Keratinocyte (primary cell): Measurements from ENCODE around the gene ARHGAP12.

ENCODE experiments used
- EZH2 ChIP-seq: IDR thresholded peaks from one replicate; pipeline ENCODE4 v1.6.1; 2012; ENCODE audit warnings: inconsistent platforms, mild to moderate bottlenecking, low read length, moderate library complexity
- TF ChIP-seq, protein P1 (sequence below), 3 experiments: IDR thresholded peaks in 1 of 3; conservative IDR thresholded peaks in 1 of 3; optimal IDR thresholded peaks in 1 of 3; 2 replicates in 2 of 3; 3 replicates in 1 of 3; pipeline versions ENCODE3 to v1.5.1; 2011; ENCODE audit warnings: low read length in 3 of 3, mild to moderate bottlenecking in 3 of 3, moderate library complexity in 2 of 3, control low read depth in 1 of 3, inconsistent platforms in 1 of 3; ENCODE audit not compliant: insufficient read depth in 2 of 3; ENCODE audit errors: extremely low read depth in 1 of 3

DNA sequence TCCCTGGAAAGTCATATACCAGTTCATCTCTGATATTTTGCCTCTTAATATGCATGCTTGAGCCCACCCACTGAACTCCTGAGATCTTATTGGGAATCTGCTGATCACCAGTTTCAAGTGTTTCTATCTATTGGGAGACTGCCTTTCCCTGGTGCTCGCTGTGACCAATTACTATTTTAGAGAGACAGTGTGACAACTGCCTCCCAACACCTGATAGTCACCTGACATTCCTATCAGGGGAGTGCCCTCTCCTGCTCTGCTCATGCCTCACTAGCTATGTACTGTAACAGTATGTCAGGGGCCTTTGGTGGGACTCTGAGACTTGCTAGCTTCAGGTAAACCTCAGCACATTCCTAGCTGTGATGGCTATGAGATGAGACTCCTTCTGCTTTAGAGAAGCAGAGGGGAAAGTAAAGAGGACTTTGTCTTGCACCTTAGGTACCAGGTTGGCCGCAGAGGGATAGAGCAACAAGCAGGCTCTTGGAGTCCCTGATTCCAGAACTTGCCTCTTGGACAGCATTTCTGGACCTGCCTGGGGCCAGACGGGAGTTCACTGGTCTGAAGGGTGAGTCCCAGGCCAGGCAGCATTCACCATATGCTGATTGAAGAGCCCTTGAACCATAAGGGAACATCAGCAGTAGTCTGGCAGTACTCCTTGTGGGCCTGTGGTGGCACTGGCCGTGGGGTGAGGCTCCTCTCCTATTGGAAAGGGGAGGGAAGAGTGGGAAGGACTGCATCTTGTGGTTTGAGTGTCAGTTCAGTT is 34.4 kb upstream of the ARHGAP12 start:
- TF ChIP-seq, protein P1, sequence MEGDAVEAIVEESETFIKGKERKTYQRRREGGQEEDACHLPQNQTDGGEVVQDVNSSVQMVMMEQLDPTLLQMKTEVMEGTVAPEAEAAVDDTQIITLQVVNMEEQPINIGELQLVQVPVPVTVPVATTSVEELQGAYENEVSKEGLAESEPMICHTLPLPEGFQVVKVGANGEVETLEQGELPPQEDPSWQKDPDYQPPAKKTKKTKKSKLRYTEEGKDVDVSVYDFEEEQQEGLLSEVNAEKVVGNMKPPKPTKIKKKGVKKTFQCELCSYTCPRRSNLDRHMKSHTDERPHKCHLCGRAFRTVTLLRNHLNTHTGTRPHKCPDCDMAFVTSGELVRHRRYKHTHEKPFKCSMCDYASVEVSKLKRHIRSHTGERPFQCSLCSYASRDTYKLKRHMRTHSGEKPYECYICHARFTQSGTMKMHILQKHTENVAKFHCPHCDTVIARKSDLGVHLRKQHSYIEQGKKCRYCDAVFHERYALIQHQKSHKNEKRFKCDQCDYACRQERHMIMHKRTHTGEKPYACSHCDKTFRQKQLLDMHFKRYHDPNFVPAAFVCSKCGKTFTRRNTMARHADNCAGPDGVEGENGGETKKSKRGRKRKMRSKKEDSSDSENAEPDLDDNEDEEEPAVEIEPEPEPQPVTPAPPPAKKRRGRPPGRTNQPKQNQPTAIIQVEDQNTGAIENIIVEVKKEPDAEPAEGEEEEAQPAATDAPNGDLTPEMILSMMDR (optimal IDR thresholded peaks at IDR 0.05 in 1 of 3, IDR thresholded peaks at IDR 0.05 in 1 of 3, conservative IDR thresholded peaks at IDR 0.05 in 1 of 3; ENCODE audit: extremely low read depth in 1 of 3, insufficient read depth in 2 of 3, low read length in 3 of 3), result no peak
- no peak for TF ChIP-seq EZH2
